ENCODE measurements around the gene ATN1.

Gene ATN1

DNA sequence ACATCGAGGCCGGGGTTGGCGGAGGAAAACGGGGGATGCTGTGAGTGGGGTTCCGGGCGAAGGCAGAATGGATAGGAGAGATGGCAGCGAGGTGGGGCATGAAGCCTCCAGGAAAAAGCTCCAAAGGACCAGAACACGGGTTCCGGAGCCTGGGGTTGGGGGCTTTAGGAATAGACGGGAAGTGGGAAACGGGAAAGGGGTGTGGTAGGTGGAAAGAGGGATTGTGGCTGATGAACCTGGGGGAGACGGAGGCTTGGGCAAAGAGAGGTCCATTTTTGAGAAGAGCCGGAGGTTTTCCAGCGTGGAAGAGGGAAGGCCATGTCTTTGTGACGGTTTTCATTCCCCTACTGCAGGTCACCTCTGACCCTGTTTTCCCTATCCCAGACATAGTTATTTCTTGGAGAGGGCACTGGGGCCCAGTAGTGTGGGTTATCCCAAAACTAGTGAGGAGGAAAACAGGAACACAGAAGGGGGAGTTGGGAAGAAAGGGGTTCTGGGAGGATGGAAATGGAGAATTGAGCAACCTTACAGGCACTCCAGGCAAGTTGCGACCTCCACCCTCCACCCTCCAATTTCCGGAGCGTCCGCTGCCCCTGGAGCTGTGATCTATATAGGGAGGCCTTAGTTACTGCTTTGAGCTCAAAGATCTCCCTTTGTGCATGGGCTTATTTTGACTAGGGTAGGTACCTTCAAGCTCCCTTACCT lies 1.1 kb downstream of the ATN1 start:
- DNase-seq: no peak

DNA sequence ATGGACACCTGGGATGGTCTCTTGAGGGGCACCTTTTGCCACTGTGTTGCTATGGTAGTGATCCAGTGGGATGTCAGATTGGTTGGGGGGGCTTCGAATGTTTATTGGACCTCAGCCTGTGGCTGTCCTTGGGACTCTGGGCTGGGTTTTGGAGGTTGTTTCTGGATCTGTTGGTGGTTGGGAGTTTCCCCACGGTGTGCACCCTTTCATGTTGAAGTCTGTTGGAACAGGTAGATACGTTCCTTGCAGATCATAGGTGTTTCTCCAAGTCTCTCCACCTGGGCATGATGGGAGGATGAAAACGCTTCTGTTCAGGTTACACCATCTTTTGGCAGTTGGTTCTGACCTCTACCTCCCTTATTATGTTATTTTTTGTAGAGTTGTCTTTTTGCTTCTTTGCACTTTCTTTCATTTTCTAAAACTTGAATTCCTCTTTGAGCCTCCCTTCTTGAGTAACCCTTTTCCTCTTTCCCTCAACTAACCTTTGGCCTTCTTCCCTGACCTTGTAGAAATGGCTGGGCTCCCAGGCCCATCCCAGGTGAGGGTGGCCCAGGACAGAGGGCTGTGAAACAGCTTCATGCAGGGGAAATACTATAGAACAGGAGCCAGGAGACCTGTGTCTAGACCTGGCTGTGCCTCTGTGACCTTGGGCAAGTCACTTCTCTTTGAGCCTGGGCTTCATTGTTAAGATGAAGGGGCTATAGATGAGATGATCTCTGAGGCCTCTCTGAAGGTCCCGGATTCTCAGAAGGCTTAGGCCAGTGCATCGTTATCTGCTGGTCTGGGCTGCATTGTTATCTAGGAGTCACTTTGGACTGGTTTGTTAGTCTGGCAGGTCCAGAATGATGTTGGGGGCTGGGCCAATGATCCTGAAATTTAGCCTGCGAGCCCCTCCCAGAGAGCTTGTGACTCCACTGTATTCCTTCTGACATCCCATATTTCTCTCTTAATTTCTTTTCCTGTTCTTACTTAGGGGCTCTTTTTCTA lies 2.0 kb downstream of the ATN1 start:
- no peak for DNase-seq

DNA sequence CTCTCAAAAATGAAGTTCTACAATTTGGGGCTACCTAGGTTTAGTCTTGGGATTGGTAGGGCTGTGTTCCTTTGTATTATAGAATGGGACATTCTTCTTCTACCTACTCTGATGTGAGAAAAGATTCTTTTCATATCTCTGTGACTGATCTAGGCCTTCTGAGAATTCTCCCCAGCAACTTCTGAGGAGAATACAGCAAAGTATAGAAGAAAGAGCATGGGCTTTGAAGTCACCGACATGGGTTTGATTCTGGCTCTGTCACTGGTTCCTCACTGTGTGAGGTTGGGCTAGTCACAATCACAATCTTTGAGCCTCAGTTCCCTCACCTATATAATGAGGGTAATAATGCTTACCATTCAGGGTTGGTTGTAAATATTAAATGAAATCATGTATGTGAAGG lies 5.0 kb downstream of the ATN1 start:
- DNase-seq: no peak

DNA sequence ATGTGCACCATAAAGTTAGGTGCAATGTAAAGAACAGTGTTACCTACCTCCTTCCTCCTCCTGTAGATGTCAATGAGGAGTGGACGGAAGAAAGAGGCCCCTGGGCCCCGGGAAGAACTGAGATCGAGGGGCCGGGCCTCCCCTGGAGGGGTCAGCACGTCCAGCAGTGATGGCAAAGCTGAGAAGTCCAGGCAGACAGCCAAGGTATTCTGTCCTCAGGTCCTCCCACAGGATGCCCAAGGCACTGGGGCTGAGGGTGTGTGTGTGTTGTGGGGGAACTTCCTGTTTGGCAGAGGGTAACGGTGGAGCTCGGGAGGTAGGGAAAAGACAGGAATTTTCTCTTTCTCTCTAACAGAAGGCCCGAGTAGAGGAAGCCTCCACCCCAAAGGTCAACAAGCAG lies 6.4 kb downstream of the ATN1 start:
- DNase-seq: no peak

DNA sequence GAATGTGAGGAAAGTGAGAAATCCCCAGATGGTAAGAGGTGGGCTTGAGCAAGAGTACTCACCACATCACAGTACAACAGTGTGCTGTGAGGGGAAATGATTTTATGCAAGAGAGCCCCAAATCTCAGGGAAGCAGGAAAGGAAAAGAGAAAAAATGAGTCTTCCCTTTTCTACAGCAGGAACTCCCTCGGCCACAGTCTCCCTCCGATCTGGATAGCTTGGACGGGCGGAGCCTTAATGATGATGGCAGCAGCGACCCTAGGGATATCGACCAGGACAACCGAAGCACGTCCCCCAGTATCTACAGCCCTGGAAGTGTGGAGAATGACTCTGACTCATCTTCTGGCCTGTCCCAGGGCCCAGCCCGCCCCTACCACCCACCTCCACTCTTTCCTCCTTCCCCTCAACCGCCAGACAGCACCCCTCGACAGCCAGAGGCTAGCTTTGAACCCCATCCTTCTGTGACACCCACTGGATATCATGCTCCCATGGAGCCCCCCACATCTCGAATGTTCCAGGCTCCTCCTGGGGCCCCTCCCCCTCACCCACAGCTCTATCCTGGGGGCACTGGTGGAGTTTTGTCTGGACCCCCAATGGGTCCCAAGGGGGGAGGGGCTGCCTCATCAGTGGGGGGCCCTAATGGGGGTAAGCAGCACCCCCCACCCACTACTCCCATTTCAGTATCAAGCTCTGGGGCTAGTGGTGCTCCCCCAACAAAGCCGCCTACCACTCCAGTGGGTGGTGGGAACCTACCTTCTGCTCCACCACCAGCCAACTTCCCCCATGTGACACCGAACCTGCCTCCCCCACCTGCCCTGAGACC lies 7.8 kb downstream of the ATN1 start:
- no peak for DNase-seq

DNA sequence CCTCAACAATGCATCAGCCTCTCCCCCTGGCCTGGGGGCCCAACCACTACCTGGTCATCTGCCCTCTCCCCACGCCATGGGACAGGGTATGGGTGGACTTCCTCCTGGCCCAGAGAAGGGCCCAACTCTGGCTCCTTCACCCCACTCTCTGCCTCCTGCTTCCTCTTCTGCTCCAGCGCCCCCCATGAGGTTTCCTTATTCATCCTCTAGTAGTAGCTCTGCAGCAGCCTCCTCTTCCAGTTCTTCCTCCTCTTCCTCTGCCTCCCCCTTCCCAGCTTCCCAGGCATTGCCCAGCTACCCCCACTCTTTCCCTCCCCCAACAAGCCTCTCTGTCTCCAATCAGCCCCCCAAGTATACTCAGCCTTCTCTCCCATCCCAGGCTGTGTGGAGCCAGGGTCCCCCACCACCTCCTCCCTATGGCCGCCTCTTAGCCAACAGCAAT lies 8.5 kb downstream of the ATN1 start:
- no peak for DNase-seq

DNA sequence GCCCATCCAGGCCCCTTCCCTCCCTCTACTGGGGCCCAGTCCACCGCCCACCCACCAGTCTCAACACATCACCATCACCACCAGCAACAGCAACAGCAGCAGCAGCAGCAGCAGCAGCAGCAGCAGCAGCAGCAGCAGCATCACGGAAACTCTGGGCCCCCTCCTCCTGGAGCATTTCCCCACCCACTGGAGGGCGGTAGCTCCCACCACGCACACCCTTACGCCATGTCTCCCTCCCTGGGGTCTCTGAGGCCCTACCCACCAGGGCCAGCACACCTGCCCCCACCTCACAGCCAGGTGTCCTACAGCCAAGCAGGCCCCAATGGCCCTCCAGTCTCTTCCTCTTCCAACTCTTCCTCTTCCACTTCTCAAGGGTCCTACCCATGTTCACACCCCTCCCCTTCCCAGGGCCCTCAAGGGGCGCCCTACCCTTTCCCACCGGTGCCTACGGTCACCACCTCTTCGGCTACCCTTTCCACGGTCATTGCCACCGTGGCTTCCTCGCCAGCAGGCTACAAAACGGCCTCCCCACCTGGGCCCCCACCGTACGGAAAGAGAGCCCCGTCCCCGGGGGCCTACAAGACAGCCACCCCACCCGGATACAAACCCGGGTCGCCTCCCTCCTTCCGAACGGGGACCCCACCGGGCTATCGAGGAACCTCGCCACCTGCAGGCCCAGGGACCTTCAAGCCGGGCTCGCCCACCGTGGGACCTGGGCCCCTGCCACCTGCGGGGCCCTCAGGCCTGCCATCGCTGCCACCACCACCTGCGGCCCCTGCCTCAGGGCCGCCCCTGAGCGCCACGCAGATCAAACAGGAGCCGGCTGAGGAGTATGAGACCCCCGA lies 9.1 kb downstream of the ATN1 start:
- DNase-seq: no peak

DNA sequence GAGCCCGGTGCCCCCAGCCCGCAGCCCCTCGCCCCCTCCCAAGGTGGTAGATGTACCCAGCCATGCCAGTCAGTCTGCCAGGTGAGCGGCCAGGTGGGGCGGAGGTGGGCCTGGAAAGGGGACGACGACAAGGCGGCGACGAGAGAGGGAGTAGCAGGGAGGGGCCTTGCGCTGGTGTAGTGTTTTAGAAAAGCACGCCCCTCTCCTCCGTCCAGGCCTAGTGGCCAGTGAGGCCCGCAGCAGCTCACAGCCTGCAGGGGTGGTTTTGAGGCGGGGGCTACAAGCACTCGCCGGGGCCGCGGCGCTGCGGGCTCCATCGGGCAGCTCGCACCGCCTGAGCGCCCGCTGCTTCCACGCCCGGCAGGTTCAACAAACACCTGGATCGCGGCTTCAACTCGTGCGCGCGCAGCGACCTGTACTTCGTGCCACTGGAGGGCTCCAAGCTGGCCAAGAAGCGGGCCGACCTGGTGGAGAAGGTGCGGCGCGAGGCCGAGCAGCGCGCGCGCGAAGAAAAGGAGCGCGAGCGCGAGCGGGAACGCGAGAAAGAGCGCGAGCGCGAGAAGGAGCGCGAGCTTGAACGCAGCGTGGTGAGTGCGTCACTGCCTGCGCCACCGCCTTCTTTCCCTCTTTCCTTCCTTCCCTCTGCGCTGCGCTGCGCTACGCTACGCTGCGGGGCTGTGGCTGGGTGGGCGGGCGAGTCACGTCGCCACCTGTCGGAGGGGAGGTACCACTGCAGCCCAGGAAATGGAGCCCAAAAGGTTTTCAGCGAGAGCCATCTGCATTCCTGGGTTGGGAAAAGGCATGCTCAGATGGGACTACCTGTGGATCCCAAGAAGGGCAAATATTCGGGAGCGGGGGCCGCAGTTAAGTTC lies 10.0 kb downstream of the ATN1 start:
- peak; percentile 96 for DNase-seq

DNA sequence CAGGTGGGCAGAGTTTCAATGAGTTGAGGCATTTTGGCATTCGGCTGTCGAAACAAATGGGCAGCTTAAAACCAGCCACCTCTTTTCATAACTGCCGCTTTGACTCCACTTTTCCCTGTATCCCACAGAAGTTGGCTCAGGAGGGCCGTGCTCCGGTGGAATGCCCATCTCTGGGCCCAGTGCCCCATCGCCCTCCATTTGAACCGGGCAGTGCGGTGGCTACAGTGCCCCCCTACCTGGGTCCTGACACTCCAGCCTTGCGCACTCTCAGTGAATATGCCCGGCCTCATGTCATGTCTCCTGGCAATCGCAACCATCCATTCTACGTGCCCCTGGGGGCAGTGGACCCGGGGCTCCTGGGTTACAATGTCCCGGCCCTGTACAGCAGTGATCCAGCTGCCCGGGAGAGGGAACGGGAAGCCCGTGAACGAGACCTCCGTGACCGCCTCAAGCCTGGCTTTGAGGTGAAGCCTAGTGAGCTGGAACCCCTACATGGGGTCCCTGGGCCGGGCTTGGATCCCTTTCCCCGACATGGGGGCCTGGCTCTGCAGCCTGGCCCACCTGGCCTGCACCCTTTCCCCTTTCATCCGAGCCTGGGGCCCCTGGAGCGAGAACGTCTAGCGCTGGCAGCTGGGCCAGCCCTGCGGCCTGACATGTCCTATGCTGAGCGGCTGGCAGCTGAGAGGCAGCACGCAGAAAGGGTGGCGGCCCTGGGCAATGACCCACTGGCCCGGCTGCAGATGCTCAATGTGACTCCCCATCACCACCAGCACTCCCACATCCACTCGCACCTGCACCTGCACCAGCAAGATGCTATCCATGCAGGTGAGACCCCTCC lies 10.8 kb downstream of the ATN1 start:
- no peak for DNase-seq

DNA sequence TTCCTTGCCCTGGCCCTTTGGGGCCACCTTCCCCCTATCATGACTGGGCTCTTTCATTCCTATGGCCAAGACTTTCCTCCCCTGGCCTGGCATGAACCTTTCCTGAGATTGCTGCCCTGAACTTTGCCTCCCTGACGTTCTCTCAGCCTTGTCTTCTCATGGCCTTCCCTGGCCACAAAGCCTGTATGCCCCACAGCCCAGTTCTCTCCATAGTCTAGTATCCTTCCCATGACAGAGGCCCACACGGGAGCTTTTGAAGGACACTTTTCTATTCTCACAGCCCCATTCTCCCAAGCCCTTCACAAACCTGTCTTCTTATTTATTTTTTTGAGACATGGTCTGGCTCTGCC lies 11.4 kb downstream of the ATN1 start:
- no peak for DNase-seq

DNA sequence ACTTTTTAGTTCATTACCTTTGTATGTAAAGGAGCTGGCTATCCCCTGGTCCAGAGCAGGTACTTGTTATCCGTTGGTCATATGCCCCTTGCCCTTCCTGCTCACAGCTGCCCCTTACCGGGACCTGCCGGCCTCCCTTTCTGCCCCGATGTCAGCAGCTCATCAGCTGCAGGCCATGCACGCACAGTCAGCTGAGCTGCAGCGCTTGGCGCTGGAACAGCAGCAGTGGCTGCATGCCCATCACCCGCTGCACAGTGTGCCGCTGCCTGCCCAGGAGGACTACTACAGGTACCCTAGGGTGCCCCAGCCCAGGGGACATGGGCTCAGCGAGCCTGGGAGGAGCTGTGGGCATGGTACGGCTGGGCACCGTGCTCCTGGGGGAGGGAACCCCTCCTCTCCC lies 13.5 kb downstream of the ATN1 start:
- DNase-seq: no peak

DNA sequence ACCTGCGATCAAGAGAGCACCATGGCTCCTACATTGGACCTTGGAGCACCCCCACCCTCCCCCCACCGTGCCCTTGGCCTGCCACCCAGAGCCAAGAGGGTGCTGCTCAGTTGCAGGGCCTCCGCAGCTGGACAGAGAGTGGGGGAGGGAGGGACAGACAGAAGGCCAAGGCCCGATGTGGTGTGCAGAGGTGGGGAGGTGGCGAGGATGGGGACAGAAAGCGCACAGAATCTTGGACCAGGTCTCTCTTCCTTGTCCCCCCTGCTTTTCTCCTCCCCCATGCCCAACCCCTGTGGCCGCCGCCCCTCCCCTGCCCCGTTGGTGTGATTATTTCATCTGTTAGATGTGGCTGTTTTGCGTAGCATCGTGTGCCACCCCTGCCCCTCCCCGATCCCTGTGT lies 14.0 kb downstream of the ATN1 start:
- no peak for DNase-seq

DNA sequence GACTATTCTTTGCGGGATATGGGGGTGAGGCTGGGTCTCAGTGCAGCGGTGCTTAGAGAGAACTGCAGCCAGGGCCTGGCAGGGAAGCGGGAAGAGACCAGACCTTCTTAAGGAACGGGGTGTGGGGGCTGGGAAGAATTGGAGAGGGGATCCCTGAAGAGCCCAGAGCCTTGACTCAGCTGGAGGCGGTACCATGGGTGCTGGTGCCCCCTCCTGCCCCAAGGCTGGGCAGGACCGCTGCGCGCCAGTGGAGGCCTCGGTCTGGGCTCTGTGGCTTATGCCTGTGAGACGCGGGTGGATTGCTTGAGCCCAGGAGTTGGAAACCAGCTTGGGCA lies 14.5 kb downstream of the ATN1 start:
- DNase-seq: no peak

DNA sequence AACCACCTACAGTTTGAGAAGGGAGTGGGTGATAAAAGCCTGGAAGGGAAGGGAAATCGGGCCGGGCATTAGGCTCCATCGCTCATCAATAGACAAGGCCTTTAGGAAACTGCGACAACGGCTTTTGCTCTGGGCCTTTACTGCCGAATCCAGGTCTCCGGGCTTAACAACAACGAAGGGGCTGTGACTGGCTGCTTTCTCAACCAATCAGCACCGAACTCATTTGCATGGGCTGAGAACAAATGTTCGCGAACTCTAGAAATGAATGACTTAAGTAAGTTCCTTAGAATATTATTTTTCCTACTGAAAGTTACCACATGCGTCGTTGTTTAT lies 15.6 kb downstream of the ATN1 start:
- peak; percentile 86 for DNase-seq

DNA sequence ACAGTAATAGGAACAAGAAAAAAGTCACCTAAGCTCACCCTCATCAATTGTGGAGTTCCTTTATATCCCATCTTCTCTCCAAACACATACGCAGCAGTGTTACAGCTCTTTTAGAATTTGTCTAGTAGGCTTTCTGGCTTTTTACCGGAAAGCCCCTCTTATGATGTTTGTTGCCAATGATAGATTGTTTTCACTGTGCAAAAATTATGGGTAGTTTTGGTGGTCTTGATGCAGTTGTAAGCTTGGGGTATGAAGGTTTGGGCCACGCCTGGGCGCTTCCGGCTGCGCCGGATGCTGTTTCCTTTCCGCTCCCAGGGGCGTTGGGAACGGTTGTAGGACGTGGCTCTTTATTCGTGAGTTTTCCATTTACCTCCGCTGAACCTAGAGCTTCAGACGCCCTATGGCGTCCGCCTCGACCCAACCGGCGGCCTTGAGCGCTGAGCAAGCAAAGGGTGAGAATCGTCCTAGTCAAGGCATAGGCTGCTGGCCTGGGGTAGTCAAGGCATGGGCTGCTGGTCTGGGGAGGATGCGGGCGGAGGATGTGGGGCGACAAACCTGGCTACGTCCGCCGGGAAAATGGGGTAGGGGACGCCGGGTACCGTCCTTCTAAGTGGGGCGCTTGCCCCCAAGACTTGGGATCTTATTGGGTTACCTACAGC lies 16.1 kb downstream of the ATN1 start, which contains the start of the genes C12orf57 and RNU7-1:
TSS of gene C12orf57 (plus strand) at position 301 of the 659 bp plus-strand sequence. CDS start at position 401, 100 bp downstream.
TSS of gene RNU7-1 (plus strand) at position 95 of the 659 bp plus-strand sequence.
- peak; percentile 92 for DNase-seq

DNA sequence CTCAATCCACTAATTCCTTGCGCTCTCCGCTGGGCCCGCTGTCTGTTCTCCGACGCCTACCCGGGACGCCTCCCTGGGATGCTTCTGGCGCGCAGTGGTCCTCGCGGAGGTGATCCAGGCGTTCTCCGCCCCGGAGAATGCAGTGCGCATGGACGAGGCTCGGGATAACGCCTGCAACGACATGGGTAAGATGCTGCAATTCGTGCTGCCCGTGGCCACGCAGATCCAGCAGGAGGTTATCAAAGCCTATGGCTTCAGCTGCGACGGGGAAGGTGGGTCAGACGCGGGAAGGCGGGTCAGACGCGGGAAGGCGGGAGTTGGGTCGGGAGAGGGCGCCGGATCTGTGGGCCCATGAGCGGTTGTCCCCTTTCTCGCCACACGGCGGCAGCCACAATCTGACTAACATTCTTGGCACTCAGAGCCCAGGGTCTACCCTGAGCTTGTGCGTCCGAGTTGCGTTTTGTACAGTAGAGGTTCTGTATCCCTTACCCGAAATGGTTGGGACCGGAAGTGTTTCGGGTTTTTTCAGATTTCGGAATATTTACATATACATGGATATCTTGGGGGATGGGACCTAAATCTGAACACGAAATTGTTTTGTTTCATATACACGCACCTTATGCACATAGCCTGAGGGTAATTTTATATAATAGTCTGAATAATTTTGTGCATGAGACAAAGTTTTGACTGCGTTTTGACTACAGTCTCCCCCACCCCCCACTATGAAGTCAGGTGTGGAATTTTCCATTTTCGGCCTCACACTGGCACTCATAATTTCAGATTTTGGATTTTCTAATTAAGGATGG lies 16.8 kb downstream of the ATN1 start:
- DNase-seq: peak; percentile 90

DNA sequence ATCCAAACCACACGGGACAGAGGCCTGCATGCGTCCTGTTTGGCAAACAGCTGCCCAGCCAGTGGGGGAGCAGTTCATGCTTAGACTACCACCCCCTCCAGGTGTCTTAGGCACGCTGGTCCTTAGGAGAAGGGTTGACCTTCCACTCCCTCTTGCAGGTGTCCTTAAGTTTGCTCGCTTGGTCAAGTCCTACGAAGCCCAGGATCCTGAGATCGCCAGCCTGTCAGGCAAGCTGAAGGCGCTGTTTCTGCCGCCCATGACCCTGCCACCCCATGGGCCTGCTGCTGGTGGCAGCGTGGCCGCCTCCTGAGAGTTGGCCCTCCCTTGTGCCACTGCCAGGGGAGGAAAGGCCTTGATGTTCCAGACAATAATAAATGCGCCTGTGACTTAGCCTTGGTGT lies 17.9 kb downstream of the ATN1 start:
- no peak for DNase-seq

DNA sequence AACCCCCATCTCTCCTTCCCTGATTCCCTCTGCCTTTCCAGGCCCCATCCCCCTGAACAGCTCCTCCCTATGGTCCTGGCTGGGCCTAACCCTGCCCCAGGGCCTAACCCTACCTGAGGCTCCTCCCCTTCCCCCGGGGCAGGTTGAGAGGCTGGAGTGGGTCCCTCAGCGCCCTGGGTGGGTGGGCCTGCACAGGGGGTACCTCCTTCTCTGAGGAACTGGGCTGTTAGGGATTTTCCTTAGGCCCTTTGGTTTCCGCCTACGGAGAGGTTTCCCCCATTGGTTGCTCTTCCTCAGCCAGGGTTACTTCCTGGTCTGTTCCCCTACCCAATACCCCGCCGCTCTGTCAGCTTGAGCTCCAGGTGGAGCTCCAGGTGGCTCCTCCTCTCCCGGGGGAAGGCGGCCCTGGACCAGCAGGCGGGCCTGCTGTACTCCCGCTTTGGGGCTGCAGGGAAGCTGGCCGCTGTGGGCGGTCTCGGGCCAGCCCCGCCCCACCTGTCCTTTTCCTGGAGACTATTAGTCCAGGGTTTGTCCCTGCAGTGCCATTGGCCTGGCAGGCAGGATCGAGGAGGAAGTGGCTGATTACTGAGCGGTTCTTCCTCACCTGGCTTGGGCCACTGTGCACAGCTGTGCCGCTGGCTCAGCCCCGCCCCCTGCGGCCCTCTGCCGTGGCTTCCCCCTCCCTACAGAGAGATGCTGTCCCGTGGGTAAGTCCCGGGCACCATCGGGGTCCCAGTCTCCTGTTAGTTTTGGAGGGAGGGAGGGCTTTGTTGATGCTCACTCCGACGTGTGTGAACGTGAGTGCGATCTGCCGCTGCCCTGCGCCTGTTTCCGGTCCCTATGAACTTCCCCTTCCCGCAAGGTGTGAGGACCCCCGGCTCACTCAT lies 18.5 kb downstream of the ATN1 start:
- DNase-seq: peak; percentile 19
